Muscle layer of colon (tissue), 2 donors: ENCODE data around the gene LARP4B.

Experiments
- H3K27ac ChIP-seq: one replicate; pipeline ENCODE4 v1.7.0; 2013; ENCODE audit warnings: low read depth, mild to moderate bottlenecking, low read length, moderate library complexity
- H3K27me3 ChIP-seq, 2 donors: one replicate each; pipeline ENCODE4 v1.7.0; 2013; ENCODE audit warnings: low read length in 2 of 2, mild to moderate bottlenecking in 2 of 2; ENCODE audit not compliant: insufficient read depth in 2 of 2, control insufficient read depth in 1 of 2
- H3K36me3 ChIP-seq: one replicate; pipeline ENCODE4 v1.7.0; 2013; ENCODE audit warnings: mild to moderate bottlenecking, low read length; ENCODE audit not compliant: insufficient read depth
- H3K4me1 ChIP-seq: one replicate; pipeline ENCODE4 v1.7.0; 2013; ENCODE audit warnings: mild to moderate bottlenecking, low read length; ENCODE audit not compliant: insufficient read depth
- H3K4me3 ChIP-seq, 2 donors: one replicate each; pipeline ENCODE4 v1.7.0; 2013; ENCODE audit warnings: low read length in 2 of 2, low read depth in 1 of 2, mild to moderate bottlenecking in 1 of 2, moderate library complexity in 1 of 2
- H3K9ac ChIP-seq: one replicate; pipeline ENCODE4 v1.7.0; 2013; ENCODE audit warnings: low read length
- H3K9me3 ChIP-seq: one replicate; pipeline ENCODE4 v1.7.0; 2013; ENCODE audit warnings: mild to moderate bottlenecking, low read length
- donor health status: abdominal sarcoma.
- donor health status: Adenocarcinoma of cecum.

LARP4B gene

DNA sequence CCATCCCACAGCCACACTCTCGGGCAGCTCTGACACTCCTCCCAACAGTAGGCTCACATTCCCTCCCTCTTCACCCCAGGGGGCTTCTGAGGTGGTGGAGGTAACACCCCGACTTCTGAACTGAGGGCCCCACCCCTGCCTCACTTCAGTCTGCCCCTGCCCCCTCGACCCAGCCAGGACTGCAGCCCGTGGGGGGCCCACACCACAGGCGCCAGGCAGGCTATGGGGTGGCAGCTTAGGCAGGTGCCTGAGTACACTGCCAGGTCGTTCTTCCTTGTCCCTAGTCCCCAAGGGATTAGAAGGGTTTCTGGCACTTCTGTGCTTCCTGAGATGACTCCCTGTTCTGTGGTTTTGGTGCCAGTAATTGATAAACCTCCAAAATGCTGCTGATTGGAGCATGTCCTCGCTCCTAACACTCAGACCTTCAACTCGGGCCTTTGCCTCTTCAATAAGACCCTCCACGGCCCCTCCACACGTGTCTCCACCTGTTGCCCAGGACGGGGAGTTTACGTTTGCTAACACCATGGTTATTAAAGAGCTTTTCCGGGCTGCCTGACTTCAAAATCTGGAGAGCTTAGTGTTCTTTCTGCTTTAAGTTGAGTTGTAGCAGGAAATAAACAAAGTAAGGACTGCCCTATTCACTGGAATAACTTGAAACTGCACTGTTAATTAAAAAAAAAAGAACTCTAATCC is 23.8 kb upstream of the LARP4B start:
- no peaks in the 10 kb centered on the region for H3K36me3 ChIP-seq
- H3K9ac ChIP-seq = no peak overlapping the region
- no peak overlapping the region for H3K27ac ChIP-seq

DNA sequence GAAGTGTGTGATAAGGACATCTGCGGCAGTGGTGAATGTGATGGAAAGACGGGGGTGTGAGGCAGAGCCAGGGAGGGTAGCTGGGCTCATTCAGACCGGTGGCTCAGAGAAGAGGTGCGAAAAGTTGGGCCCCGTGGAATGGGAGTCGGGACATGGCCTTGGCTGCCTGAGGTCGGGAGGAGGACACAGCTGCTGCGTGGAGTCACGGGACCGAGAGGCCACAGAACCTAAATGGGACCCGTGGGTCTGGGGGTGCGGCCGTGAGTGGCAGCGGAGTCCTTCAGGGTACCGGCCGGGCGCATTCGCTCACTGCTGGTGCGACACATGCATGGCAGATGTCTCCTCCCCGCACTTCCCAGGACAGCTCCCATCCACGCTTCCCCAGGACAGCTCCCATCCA is 22.9 kb upstream of the LARP4B start:
- no peak overlapping the region for H3K9ac ChIP-seq
- H3K4me1 ChIP-seq = no peaks in the 10 kb centered on the region
- no peaks in the 10 kb centered on the region for H3K9me3 ChIP-seq
- H3K27me3 ChIP-seq = no peaks in the 10 kb centered on the region
- H3K36me3 ChIP-seq = no peaks in the 10 kb centered on the region
- H3K4me3 ChIP-seq = no peak overlapping the region
- no peak overlapping the region for H3K27ac ChIP-seq

More for the DNA sequence above, 23.8 kb upstream of the LARP4B start:
- Histone ChIP-seq H3K4me3 (no peak overlapping the region), H3K4me1 (no peaks in the 10 kb centered on the region), H3K27me3 (no peaks in the 10 kb centered on the region), H3K9me3 (no peaks in the 10 kb centered on the region)

- H3K27ac ChIP-seq = no peak overlapping the region
- H3K9me3 ChIP-seq = no peaks in the 10 kb centered on the region
- no peaks in the 10 kb centered on the region for H3K36me3 ChIP-seq
- no peak overlapping the region for H3K9ac ChIP-seq
- no peak overlapping the region for H3K4me3 ChIP-seq
- no peaks in the 10 kb centered on the region for H3K4me1 ChIP-seq
- H3K27me3 ChIP-seq = no peaks in the 10 kb centered on the region
Measured at GRCh38 chr10:953836-954235, 22.3 kb upstream of the LARP4B start.

DNA sequence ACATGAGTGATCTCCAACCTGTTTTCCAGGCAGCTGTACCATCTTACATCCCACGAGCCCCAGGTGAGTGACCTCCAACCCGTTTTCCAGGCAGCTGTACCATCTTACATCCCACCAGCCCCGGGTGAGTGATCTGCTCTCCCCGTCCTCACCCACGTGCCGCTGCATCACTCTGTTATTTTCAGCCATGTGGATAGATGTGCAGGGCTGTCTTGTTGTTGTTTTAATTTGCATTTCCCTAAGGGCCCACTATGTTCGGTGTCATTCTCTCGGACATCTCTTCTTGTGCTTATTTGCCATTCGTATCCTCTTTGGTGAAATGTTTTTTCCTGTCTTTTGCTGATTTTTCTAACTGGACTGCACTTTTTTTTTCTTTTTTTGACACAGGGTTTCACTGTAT is 17.9 kb upstream of the LARP4B start:
- no peaks in the 10 kb centered on the region for H3K36me3 ChIP-seq
- no peaks in the 10 kb centered on the region for H3K27me3 ChIP-seq
- H3K27ac ChIP-seq = no peak overlapping the region
- no peaks in the 10 kb centered on the region for H3K4me1 ChIP-seq
- no peak overlapping the region for H3K9ac ChIP-seq
- H3K9me3 ChIP-seq = no peaks in the 10 kb centered on the region
- H3K4me3 ChIP-seq = no peak overlapping the region

GRCh38 chr10:948347-948746 is 16.8 kb upstream of the LARP4B start:
- H3K27ac ChIP-seq = no peak overlapping the region
- no peaks in the 10 kb centered on the region for H3K36me3 ChIP-seq
- no peaks in the 10 kb centered on the region for H3K27me3 ChIP-seq
- no peak overlapping the region for H3K9ac ChIP-seq
- no peak overlapping the region for H3K4me3 ChIP-seq
- H3K9me3 ChIP-seq = no peaks in the 10 kb centered on the region
- H3K4me1 ChIP-seq = no peaks in the 10 kb centered on the region

DNA sequence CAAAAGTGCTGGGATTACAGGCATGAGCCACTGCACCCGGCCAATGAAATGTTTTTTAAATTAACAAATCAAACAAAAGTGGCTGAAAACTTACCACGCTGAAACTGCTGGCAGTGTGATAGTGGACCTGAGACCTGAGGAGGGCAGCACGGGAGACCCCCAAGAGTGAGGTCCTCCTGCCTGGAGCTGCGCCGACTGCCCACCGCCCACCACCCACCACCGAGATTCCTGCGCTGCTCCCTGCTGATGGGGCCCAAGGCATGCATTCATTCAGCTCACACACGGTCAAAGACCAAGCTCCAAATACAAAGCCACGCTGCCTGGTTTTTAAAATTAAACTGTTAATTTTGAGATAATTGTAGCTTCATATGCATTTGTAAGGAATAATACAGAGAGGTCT is 16.4 kb upstream of the LARP4B start:
- Histone ChIP-seq H3K9me3 (no peaks in the 10 kb centered on the region), H3K36me3 (no peaks in the 10 kb centered on the region), H3K4me1 (no peaks in the 10 kb centered on the region), H3K9ac (no peak overlapping the region), H3K4me3 (no peak overlapping the region), H3K27me3 (no peaks in the 10 kb centered on the region), H3K27ac (no peak overlapping the region)

DNA sequence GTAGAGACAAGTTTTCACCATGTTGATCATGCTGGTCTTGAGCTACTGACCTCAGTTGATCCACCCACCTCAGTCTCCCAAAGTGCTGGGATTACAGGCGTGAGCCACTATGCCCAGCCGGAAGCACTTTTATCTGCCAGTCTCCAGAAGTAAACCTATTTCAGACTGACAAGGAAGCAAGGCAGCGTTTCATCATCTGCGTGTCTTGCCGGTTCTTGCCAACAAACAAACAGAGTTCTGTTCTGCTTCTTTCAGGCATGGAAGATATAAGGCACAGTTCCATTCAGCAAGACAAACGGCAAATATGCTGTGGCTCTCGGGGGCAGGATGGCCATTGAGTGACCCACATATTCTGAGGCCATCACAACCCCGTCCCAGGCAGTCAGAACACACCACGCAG is 15.5 kb upstream of the LARP4B start:
- no peak overlapping the region for H3K27ac ChIP-seq
- no peak overlapping the region for H3K4me3 ChIP-seq
- H3K4me1 ChIP-seq = no peaks in the 10 kb centered on the region
- H3K9me3 ChIP-seq = no peaks in the 10 kb centered on the region
- no peaks in the 10 kb centered on the region for H3K27me3 ChIP-seq
- H3K36me3 ChIP-seq = no peaks in the 10 kb centered on the region
- H3K9ac ChIP-seq = no peak overlapping the region

DNA sequence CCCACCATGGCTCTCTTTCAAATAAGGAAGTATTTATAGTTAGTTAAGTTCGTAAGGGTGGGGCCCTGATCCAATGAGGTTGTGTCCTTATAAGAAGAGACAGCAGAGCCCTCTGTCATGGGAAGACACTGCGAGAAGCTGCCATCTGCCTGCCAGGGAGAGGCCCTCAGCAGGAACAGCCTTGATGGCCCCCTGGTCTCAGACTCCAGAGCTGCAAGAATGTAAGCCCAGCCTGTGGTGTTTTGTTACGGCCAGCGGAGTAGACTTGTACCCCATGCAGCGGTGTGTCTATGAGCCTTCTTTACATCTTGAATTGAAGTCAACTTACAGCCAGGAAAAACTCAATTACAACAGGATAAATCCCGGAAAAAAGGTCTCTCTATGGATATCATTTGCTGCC is 14.3 kb upstream of the LARP4B start:
- no peak overlapping the region for H3K4me3 ChIP-seq
- no peak overlapping the region for H3K9ac ChIP-seq
- H3K27me3 ChIP-seq = no peaks in the 10 kb centered on the region
- H3K4me1 ChIP-seq = no peaks in the 10 kb centered on the region
- no peaks in the 10 kb centered on the region for H3K9me3 ChIP-seq
- H3K36me3 ChIP-seq = no peaks in the 10 kb centered on the region
- no peak overlapping the region for H3K27ac ChIP-seq

GRCh38 chr10:944034-944831 is 12.7 kb upstream of the LARP4B start:
- Histone ChIP-seq H3K27ac (no peak overlapping the region), H3K4me1 (no peaks in the 10 kb centered on the region), H3K4me3 (no peak overlapping the region), H3K36me3 (no peaks in the 10 kb centered on the region), H3K9ac (no peak overlapping the region), H3K27me3 (no peaks in the 10 kb centered on the region), H3K9me3 (no peaks in the 10 kb centered on the region)

DNA sequence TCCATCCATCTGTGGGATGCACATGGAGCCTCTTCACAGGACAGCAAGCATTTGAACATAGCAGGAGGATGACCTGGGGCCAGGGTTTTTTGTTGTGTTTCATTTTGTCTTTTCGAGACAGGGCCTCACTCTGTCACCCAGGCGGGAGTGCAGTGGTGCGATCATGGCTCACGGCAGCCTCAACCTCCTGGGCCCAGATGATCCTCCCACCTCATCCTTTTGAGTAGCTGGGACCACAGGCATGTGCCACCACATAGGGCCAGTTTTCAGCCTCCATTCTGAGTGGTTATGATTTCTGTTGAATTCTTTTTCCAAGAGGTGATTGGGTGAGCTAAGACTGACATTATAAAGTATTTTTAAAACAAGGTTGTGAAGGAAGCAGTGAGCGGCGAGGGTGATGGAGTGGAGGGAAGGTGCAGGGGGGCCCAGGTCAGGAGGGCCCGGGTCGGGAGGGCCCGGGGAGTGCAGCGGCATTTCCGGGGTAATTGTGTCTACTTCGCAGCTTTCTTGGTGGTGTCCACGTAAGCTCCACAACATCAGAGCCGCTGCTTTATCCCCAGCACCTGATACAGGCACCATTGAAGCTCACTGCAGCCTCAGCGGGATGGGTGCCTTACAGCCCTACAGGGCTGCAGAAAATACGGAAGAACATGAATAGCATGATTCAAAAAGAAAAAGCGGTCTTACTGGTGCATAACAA is 12.0 kb upstream of the LARP4B start:
- Histone ChIP-seq H3K27ac (no peak overlapping the region), H3K9ac (no peak overlapping the region), H3K4me1 (no peaks in the 10 kb centered on the region), H3K36me3 (no peaks in the 10 kb centered on the region), H3K4me3 (no peak overlapping the region), H3K9me3 (no peaks in the 10 kb centered on the region), H3K27me3 (no peaks in the 10 kb centered on the region)

GRCh38 chr10:938941-939678 is 7.6 kb upstream of the LARP4B start:
- Histone ChIP-seq H3K27me3 (no peaks in the 10 kb centered on the region), H3K4me3 (no peak overlapping the region), H3K4me1 (no peaks in the 10 kb centered on the region), H3K9ac (no peak overlapping the region), H3K27ac (no peak overlapping the region), H3K36me3 (no peaks in the 10 kb centered on the region), H3K9me3 (no peaks in the 10 kb centered on the region)
